Measurements from ENCODE around the gene RBM8A. TPM values are rescaled to one million over a fixed set of nuclear protein-coding genes. Genes with fewer than 3 reads are reported as not detected.

RBM8A gene
- total RNA-seq, 1 experiment from 2014 or later = 370 TPM

DNA sequence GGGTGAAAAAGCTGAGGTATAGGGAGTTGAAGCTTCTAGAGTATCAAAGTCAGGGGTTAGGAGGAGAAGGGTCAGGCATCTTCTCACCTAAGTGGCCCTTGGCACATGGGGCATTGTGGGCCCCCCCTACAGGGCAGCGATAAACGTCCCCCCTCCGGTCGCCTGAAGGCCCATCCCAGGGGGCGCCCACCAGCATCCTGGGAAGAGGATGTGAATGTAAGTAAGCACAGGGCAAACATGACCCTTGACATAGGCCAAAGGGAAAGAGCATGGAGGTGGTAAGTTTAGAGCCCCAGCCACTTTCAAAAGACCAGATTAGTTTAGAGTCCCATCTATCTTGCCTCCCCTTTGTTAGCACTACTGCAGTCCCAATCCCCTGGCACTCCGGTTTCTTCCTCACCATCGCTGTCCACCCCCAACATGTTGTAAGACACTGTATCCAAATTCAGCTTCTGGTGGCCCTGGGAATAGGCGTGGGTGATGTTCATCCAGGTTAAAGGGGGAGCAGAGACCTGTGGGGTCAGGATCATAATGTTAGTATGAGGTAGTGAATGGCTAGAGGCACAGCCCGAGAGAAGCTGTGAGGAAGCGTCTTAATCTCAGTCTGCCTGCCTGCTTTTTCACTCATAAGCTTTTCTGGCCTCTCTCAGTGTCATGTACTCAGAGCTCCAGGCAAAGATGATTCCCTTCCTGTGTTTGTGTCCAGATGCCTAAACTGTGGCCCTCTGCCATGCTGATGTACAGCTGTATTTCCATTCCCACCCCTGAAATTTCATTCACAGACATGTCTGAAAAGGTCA lies 20.1 kb downstream of the RBM8A start:
- TF ChIP-seq, protein P1, sequence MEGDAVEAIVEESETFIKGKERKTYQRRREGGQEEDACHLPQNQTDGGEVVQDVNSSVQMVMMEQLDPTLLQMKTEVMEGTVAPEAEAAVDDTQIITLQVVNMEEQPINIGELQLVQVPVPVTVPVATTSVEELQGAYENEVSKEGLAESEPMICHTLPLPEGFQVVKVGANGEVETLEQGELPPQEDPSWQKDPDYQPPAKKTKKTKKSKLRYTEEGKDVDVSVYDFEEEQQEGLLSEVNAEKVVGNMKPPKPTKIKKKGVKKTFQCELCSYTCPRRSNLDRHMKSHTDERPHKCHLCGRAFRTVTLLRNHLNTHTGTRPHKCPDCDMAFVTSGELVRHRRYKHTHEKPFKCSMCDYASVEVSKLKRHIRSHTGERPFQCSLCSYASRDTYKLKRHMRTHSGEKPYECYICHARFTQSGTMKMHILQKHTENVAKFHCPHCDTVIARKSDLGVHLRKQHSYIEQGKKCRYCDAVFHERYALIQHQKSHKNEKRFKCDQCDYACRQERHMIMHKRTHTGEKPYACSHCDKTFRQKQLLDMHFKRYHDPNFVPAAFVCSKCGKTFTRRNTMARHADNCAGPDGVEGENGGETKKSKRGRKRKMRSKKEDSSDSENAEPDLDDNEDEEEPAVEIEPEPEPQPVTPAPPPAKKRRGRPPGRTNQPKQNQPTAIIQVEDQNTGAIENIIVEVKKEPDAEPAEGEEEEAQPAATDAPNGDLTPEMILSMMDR (IDR thresholded peaks at IDR 0.05; ENCODE audit: unreplicated experiment) = no peak
- intact Hi-C loops (cut with micrococcal nuclease) = loop anchor here (5.0 kb wide), 1 partner anchor 55 kb away; the partner anchor contains the start of genes ANKRD34A and POLR3GL
- ChIA-PET CTCF (interaction anchor here (0.8 to 13.5 kb wide), 6 partner anchors 9 to 100 kb away, joined by 3 to 617 read pairs (median 34); partner anchors contain the start of genes ANKRD35, NUDT17 and PIAS3), POLR2A (interaction anchor here (0.7 to 13.8 kb wide), 7 partner anchors 11 to 49 kb away, joined by 3 to 284 read pairs (median 5); partner anchors contain the start of genes ANKRD35, PEX11B and PIAS3)
- Mint-ChIP-seq H3K4me1 (ENCODE audit: insufficient read depth, unreplicated experiment) (peaks cover 24% of the 10 kb centered on the region), H3K4me3 (ENCODE audit: unreplicated experiment) (no peak overlapping the region), H3K9me3 (ENCODE audit: unreplicated experiment) (no peaks in the 10 kb centered on the region), H3K36me3 (ENCODE audit: insufficient read depth, unreplicated experiment) (peaks cover 35% of the 10 kb centered on the region), H3K27ac (ENCODE audit: low read depth, unreplicated experiment) (peak overlapping the region; percentile 57), H3K27me3 (ENCODE audit: insufficient read depth, unreplicated experiment) (no peaks in the 10 kb centered on the region)
- BruUV-seq (replicated peaks) = no TSS peak
- no peak for DNase-seq (ENCODE audit: unreplicated experiment)

DNA sequence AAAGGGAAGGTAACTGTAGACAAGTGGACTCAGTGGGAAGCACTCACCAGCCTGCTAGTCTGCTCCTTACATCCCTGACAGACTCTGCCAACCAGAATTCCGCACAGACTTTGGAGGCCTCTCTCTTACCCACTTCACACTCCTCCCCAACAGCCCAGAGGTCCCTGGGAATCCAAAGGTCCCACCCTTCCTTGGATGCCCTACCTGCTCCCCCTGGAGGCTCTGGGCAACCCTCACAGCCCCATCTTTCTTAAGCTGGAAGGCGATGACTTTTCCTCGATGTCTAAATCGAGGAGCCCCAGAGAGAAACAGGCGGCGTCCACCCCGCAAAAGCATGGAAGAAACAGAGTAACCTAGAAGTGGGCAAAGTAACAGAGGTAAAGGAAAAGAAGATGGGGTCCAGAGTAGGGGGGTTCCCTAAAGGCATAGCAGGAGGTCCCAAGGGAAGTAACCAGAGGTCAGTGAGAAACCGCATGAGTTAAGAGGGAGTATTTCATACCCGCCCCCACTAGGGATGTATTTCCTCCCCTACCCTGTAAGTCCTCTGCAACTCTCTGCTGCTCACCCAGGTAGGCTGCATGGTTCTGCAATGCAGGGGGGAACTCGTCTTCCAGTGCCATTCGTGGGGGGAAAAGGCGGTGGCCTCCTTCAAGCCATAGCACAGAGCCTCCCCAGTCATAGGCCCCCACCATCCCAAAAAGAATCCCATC lies 25.8 kb downstream of the RBM8A start:
- H3K27ac Mint-ChIP-seq (ENCODE audit: low read depth, unreplicated experiment) = no peak overlapping the region
- peaks cover 41% of the 10 kb centered on the region for H3K36me3 Mint-ChIP-seq (ENCODE audit: insufficient read depth, unreplicated experiment)
- CTCF ChIA-PET = interaction anchor here (0.6 to 21.0 kb wide), 3 partner anchors 9 to 101 kb away, joined by 3 to 617 read pairs (median 17); partner anchors contain the start of gene ITGA10
- no TSS peak for BruUV-seq (replicated peaks)
- no peak for DNase-seq (ENCODE audit: unreplicated experiment)
- intact Hi-C loops (cut with micrococcal nuclease) = no loop called here
- POLR2A ChIA-PET = no interaction called here
- TF ChIP-seq, protein P1 (IDR thresholded peaks at IDR 0.05; ENCODE audit: unreplicated experiment) = no peak
- H3K4me1 Mint-ChIP-seq (ENCODE audit: insufficient read depth, unreplicated experiment) = no peaks in the 10 kb centered on the region
- no peaks in the 10 kb centered on the region for H3K27me3 Mint-ChIP-seq (ENCODE audit: insufficient read depth, unreplicated experiment)
- H3K4me3 Mint-ChIP-seq (ENCODE audit: unreplicated experiment) = no peak overlapping the region
- H3K9me3 Mint-ChIP-seq (ENCODE audit: unreplicated experiment) = no peaks in the 10 kb centered on the region

DNA sequence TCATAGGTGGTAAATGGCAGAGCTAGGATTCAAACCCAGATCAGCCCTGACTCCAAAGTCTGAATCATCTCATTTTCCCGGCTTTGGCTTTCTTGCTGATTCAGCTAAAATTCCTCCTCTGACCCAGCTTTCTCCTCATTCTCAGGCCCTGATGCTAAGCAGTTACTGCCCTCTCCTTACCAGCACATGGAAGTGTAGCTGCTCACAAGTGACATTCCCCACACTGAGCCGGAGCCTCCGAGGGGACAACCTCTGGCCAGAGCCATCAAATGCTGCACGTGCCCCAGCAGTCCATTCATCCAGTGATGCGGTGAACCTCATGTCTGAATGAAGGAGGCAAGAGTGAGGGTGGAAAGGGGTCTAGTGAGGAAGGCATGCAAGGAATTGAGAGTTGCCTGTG lies 28.5 kb downstream of the RBM8A start:
- DNase-seq (ENCODE audit: unreplicated experiment) = no peak
- Mint-ChIP-seq H3K4me1 (ENCODE audit: insufficient read depth, unreplicated experiment) (peaks cover under 1% of the 10 kb centered on the region), H3K27ac (ENCODE audit: low read depth, unreplicated experiment) (no peak overlapping the region), H3K36me3 (ENCODE audit: insufficient read depth, unreplicated experiment) (peaks cover 32% of the 10 kb centered on the region), H3K27me3 (ENCODE audit: insufficient read depth, unreplicated experiment) (no peaks in the 10 kb centered on the region), H3K9me3 (ENCODE audit: unreplicated experiment) (no peaks in the 10 kb centered on the region), H3K4me3 (ENCODE audit: unreplicated experiment) (no peak overlapping the region)
- ChIA-PET POLR2A (interaction anchor here (0.7 to 1.2 kb wide), 2 partner anchors 73 to 165 kb away, joined by 3 to 4 read pairs; no protein-coding TSS in a partner anchor), CTCF (interaction anchor here (1.0 to 21.0 kb wide), 2 partner anchors 12 to 53 kb away, joined by 5 to 617 read pairs; partner anchors contain the start of genes ITGA10 and NUDT17)
- no TSS peak for BruUV-seq (replicated peaks)
- intact Hi-C loops (cut with micrococcal nuclease) = no loop called here
- TF ChIP-seq, protein P1 (IDR thresholded peaks at IDR 0.05; ENCODE audit: unreplicated experiment) = no peak

DNA sequence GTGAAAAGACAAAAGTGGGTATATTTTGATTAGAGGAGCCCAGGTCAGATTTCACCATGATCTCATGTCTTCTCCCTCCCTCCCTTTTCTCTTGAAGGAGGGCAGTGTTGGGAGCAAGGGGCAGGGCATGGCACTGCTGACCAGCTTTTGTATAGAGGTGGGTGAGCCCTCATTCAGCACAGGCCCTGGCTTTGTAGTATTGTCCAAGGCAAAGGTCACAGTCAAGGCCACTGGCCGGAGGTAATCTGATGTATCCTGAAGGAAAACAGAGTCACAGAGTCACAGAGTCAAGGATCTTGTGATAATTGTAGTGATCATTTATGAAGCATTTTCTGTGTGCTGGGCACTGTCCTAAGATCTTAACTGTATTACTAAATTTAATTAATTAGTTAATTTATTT lies 29.3 kb downstream of the RBM8A start:
- intact Hi-C loops (cut with micrococcal nuclease) = no loop called here
- TF ChIP-seq, protein P1 (IDR thresholded peaks at IDR 0.05; ENCODE audit: unreplicated experiment) = no peak
- Mint-ChIP-seq H3K27ac (ENCODE audit: low read depth, unreplicated experiment) (peak overlapping the region; percentile 4), H3K4me1 (ENCODE audit: insufficient read depth, unreplicated experiment) (peaks cover 9% of the 10 kb centered on the region), H3K36me3 (ENCODE audit: insufficient read depth, unreplicated experiment) (peaks cover 32% of the 10 kb centered on the region), H3K27me3 (ENCODE audit: insufficient read depth, unreplicated experiment) (no peaks in the 10 kb centered on the region), H3K9me3 (ENCODE audit: unreplicated experiment) (no peaks in the 10 kb centered on the region), H3K4me3 (ENCODE audit: unreplicated experiment) (no peak overlapping the region)
- ChIA-PET POLR2A (no interaction called here), CTCF (interaction anchor here (1.0 to 21.0 kb wide), 3 partner anchors 13 to 137 kb away, joined by 3 to 617 read pairs (median 5); partner anchors contain the start of genes ITGA10 and NUDT17)
- BruUV-seq (replicated peaks) = no TSS peak
- DNase-seq (ENCODE audit: unreplicated experiment) = no peak

All from MCF 10A (cell line).